Nephron progenitor cell (in vitro differentiated cells): ENCODE data around the gene NDUFV1.
"Not testable (repeated sequence)": the region's sequence is repeated elsewhere in the genome, so short reads cannot be mapped to it uniquely, and the experiment has no call there.

ENCODE experiments used
- DNase-seq: peaks from one replicate; pipeline ENCODE4 v3.0.0; 2021
- H3K27ac Mint-ChIP-seq: 2 replicates; pipeline ENCODE4 v1.8.0; 2021; ENCODE audit warnings: mild to moderate bottlenecking, moderate library complexity, mixed read lengths
- H3K27me3 Mint-ChIP-seq: 2 replicates; pipeline ENCODE4 v1.8.0; 2021; ENCODE audit warnings: mild to moderate bottlenecking, low read depth, mixed read lengths; ENCODE audit not compliant: poor library complexity
- H3K36me3 Mint-ChIP-seq: 2 replicates; pipeline ENCODE4 v1.8.0; 2021; ENCODE audit warnings: low read depth, mixed read lengths
- H3K4me1 Mint-ChIP-seq: 2 replicates; pipeline ENCODE4 v1.8.0; 2021; ENCODE audit warnings: mixed read lengths
- H3K4me3 Mint-ChIP-seq: 2 replicates; pipeline ENCODE4 v1.8.0; 2021; ENCODE audit warnings: mild to moderate bottlenecking, moderate library complexity, mixed read lengths
- H3K9me3 Mint-ChIP-seq: 2 replicates; pipeline ENCODE4 v1.8.0; 2021; ENCODE audit warnings: mild to moderate bottlenecking, moderate library complexity, mixed read lengths
- CTCF ChIP-seq: fragments of 200-600 bp; sonication (generic); IDR thresholded peaks from 2 replicates; pipeline ENCODE4 v1.5.0; 2021; ENCODE audit warnings: antibody characterized with exemption

The NDUFV1 gene

GRCh38 chr11:67615728-67616430 lies 9.1 kb downstream of the NDUFV1 start:
- peaks cover 19% of the 10 kb centered on the region for H3K36me3 Mint-ChIP-seq
- no peak overlapping the region for H3K4me3 Mint-ChIP-seq
- no peak overlapping the region for H3K27ac Mint-ChIP-seq
- DNase-seq, result no peak
- TF ChIP-seq CTCF, result no peak
- peaks cover 12% of the 10 kb centered on the region for H3K27me3 Mint-ChIP-seq
- peaks cover 32% of the 10 kb centered on the region for H3K4me1 Mint-ChIP-seq
- peaks cover 18% of the 10 kb centered on the region for H3K9me3 Mint-ChIP-seq

- no peak overlapping the region for H3K27ac Mint-ChIP-seq
- DNase-seq, result no peak
- peak overlapping the region; percentile 24 for H3K4me3 Mint-ChIP-seq
- H3K4me1 Mint-ChIP-seq, result peaks cover 37% of the 10 kb centered on the region
- peaks cover 19% of the 10 kb centered on the region for H3K36me3 Mint-ChIP-seq
- no peak for TF ChIP-seq CTCF
- H3K9me3 Mint-ChIP-seq, result peaks cover 18% of the 10 kb centered on the region
- H3K27me3 Mint-ChIP-seq, result peaks cover 15% of the 10 kb centered on the region
These were observed 9.9 kb downstream of the NDUFV1 start for GRCh38 chr11:67616431-67617242.

- Mint-ChIP-seq H3K27me3 (peaks cover 19% of the 10 kb centered on the region), H3K4me3 (peak overlapping the region; percentile 24), H3K4me1 (peaks cover 45% of the 10 kb centered on the region), H3K27ac (no peak overlapping the region), H3K36me3 (peaks cover 19% of the 10 kb centered on the region), H3K9me3 (peaks cover 18% of the 10 kb centered on the region)
- DNase-seq, result no peak
- TF ChIP-seq CTCF, result no peak
These were observed 10.7 kb downstream of the NDUFV1 start for GRCh38 chr11:67617243-67617953.

GRCh38 chr11:67618901-67619659 lies 12.3 kb downstream of the NDUFV1 start:
- H3K4me3 Mint-ChIP-seq, result peak overlapping the region; percentile 96
- DNase-seq, H3K27ac Mint-ChIP-seq: not testable (repeated sequence)
- peaks cover 21% of the 10 kb centered on the region for H3K27me3 Mint-ChIP-seq
- H3K9me3 Mint-ChIP-seq, result peaks cover 21% of the 10 kb centered on the region
- peaks cover 49% of the 10 kb centered on the region for H3K4me1 Mint-ChIP-seq
- peaks cover 26% of the 10 kb centered on the region for H3K36me3 Mint-ChIP-seq

GRCh38 chr11:67619683-67620618 lies 13.2 kb downstream of the NDUFV1 start:
- Mint-ChIP-seq H3K9me3 (peaks cover 21% of the 10 kb centered on the region), H3K4me3 (peak overlapping the region; percentile 96), H3K4me1 (peaks cover 43% of the 10 kb centered on the region), H3K27ac (peak overlapping the region; percentile 93), H3K36me3 (peaks cover 33% of the 10 kb centered on the region), H3K27me3 (peaks cover 21% of the 10 kb centered on the region)
- DNase-seq, result peak; percentile 53

- Mint-ChIP-seq H3K27ac (peak overlapping the region; percentile 92), H3K4me1 (peaks cover 43% of the 10 kb centered on the region), H3K27me3 (peaks cover 21% of the 10 kb centered on the region), H3K4me3 (peak overlapping the region; percentile 96), H3K36me3 (peaks cover 40% of the 10 kb centered on the region), H3K9me3 (peaks cover 21% of the 10 kb centered on the region)
- DNase-seq, result peak; percentile 62
These were observed 13.9 kb downstream of the NDUFV1 start for GRCh38 chr11:67620621-67621020.

- DNase-seq, H3K27ac Mint-ChIP-seq: not testable (repeated sequence)
- H3K36me3 Mint-ChIP-seq, result peaks cover 53% of the 10 kb centered on the region
- peak overlapping the region; percentile 96 for H3K4me3 Mint-ChIP-seq
- peaks cover 30% of the 10 kb centered on the region for H3K9me3 Mint-ChIP-seq
- peaks cover 18% of the 10 kb centered on the region for H3K27me3 Mint-ChIP-seq
- H3K4me1 Mint-ChIP-seq, result peaks cover 44% of the 10 kb centered on the region
These were observed 15.2 kb downstream of the NDUFV1 start for GRCh38 chr11:67621928-67622327.

GRCh38 chr11:67622905-67623304 lies 16.2 kb downstream of the NDUFV1 start:
- H3K4me1 Mint-ChIP-seq, result peaks cover 39% of the 10 kb centered on the region
- peaks cover 28% of the 10 kb centered on the region for H3K9me3 Mint-ChIP-seq
- peaks cover 55% of the 10 kb centered on the region for H3K36me3 Mint-ChIP-seq
- H3K4me3 Mint-ChIP-seq, result peak overlapping the region; percentile 96
- H3K27ac Mint-ChIP-seq, DNase-seq: not testable (repeated sequence)
- H3K27me3 Mint-ChIP-seq, result peaks cover 12% of the 10 kb centered on the region

GRCh38 chr11:67623795-67624194 lies 17.1 kb downstream of the NDUFV1 start:
- H3K27ac Mint-ChIP-seq, H3K27me3 Mint-ChIP-seq, DNase-seq, H3K4me3 Mint-ChIP-seq: not testable (repeated sequence)
- peaks cover 47% of the 10 kb centered on the region for H3K36me3 Mint-ChIP-seq
- peaks cover 33% of the 10 kb centered on the region for H3K4me1 Mint-ChIP-seq
- H3K9me3 Mint-ChIP-seq, result peaks cover 19% of the 10 kb centered on the region
